H1 (cell line): ENCODE results near the gene PVR. TPM values are rescaled to one million over a fixed set of nuclear protein-coding genes. Genes with fewer than 3 reads are reported as not detected.

Source experiments
- CTCF ChIA-PET: fragments of 300-600 bp; sonication (Branson Sonifier 250); formaldehyde crosslinking; loops from one replicate; lab custom pipeline; 2021; ENCODE audit not compliant: partially characterized antibody; lab: Charles Lee
- POLR2A ChIA-PET: fragments of 300-600 bp; sonication (Branson Sonifier 250); formaldehyde crosslinking; loops from one replicate; lab custom pipeline; 2021; ENCODE audit warnings: inconsistent platforms; ENCODE audit not compliant: partially characterized antibody; lab: Charles Lee
- DNase-seq, 2 experiments: peaks; one replicate each; pipeline versions ENCODE4 v3.0.0 to v3.0.0-alpha.2; 2010 to 2022; ENCODE audit warnings: low spot score in 2 of 2, low read depth in 1 of 2, mixed read lengths in 1 of 2
- FAIRE-seq: peaks from 2 replicates; lab custom pipeline; 2011; peaks lifted over from hg19 to GRCh38; lab: Jason Lieb, UNC
- H2AFZ ChIP-seq: 2 replicates; pipeline ENCODE4 v1.8.1; 2012; ENCODE audit warnings: low read length, inconsistent platforms
- H2AK5ac ChIP-seq: 2 replicates; pipeline ENCODE4 v1.6.1; 2013; ENCODE audit warnings: low read depth, low read length
- H2BK120ac ChIP-seq: replicated peaks from 2 replicates; pipeline ENCODE3; 2013; ENCODE audit warnings: low read depth, low read length, inconsistent platforms
- H2BK12ac ChIP-seq: 2 replicates; pipeline ENCODE4 v1.6.1; 2013; ENCODE audit warnings: low read depth, low read length
- H2BK15ac ChIP-seq: 2 replicates; pipeline ENCODE4 v1.6.1; 2013; ENCODE audit warnings: low read length
- H2BK20ac ChIP-seq: 2 replicates; pipeline ENCODE4 v1.6.1; 2013; ENCODE audit warnings: low read length
- H2BK5ac ChIP-seq: 2 replicates; pipeline ENCODE4 v1.6.1; 2013; ENCODE audit warnings: low read depth, low read length
- H3K14ac ChIP-seq: 2 replicates; pipeline ENCODE4 v1.6.1; 2013; ENCODE audit warnings: inconsistent platforms; ENCODE audit not compliant: insufficient read length
- H3K18ac ChIP-seq: 2 replicates; pipeline ENCODE4 v1.6.1; 2013; ENCODE audit warnings: low read length; ENCODE audit errors: extremely low read depth
- H3K23ac ChIP-seq: 2 replicates; pipeline ENCODE4 v1.6.1; 2013; ENCODE audit warnings: inconsistent platforms; ENCODE audit not compliant: insufficient read length
- H3K23me2 ChIP-seq: 2 replicates; pipeline ENCODE4 v1.6.1; 2013; ENCODE audit warnings: low read depth, low read length
- H3K27ac ChIP-seq: 2 replicates; pipeline ENCODE4 v1.6.1; 2011; ENCODE audit warnings: low read depth, low read length, inconsistent platforms
- H3K27me3 ChIP-seq, 4 experiments: replicated peaks in 1 of 4; 1 replicate in 1 of 4; 2 replicates in 3 of 4; pipeline versions ENCODE4 v1.6.1 to v1.8.1; 2011 to 2013; ENCODE audit warnings: low read length in 3 of 4, mild to moderate bottlenecking in 3 of 4, inconsistent platforms in 2 of 4, mixed read lengths in 2 of 4, moderate library complexity in 1 of 4; ENCODE audit not compliant: control insufficient read depth in 3 of 4, insufficient read depth in 3 of 4; ENCODE audit errors: extremely low read depth in 1 of 4
- H3K36me3 ChIP-seq, 4 experiments: 2 replicates each; pipeline versions ENCODE4 v1.6.1 to v1.8.1; 2011 to 2013; ENCODE audit warnings: mild to moderate bottlenecking in 4 of 4, low read length in 3 of 4, moderate library complexity in 2 of 4, control low read depth in 1 of 4, inconsistent platforms in 1 of 4; ENCODE audit not compliant: insufficient read depth in 4 of 4, control insufficient read depth in 2 of 4
- H3K4ac ChIP-seq: replicated peaks from 2 replicates; pipeline ENCODE3; 2013; ENCODE audit warnings: low read length, low read depth, mixed read lengths, inconsistent platforms; ENCODE audit not compliant: insufficient read length
- H3K4me1 ChIP-seq, 4 experiments: replicated peaks in 1 of 4; 1 replicate in 1 of 4; 2 replicates in 3 of 4; pipeline versions ENCODE4 v1.6.1 to v1.8.1; 2011 to 2013; ENCODE audit warnings: low read length in 3 of 4, inconsistent platforms in 2 of 4, mixed read lengths in 1 of 4; ENCODE audit not compliant: insufficient read depth in 4 of 4, control insufficient read depth in 3 of 4
- H3K4me2 ChIP-seq, 2 experiments: 2 replicates each; pipeline versions ENCODE4 v1.6.1 to v1.8.1; 2011 to 2013; ENCODE audit warnings: low read depth in 2 of 2, low read length in 2 of 2, control low read depth in 1 of 2, inconsistent platforms in 1 of 2, mild to moderate bottlenecking in 1 of 2; ENCODE audit not compliant: insufficient read depth in 1 of 2
- H3K4me3 ChIP-seq, 4 experiments: fragments of 200-600, 300-600 bp in 1 of 4; sonication (generic), shearing (Covaris generic), sonication (Bioruptor Twin) in 1 of 4; 2 replicates each; pipeline versions ENCODE4 v1.5.1 to v1.8.1; 2011 to 2016; ENCODE audit warnings: low read length in 4 of 4, low read depth in 3 of 4, control low read depth in 2 of 4, inconsistent platforms in 2 of 4, mild to moderate bottlenecking in 2 of 4, mixed read lengths in 1 of 4, moderate library complexity in 1 of 4; ENCODE audit not compliant: insufficient read depth in 2 of 4; ENCODE audit errors: extremely low read depth in 1 of 4
- H3K56ac ChIP-seq: replicated peaks from 2 replicates; pipeline ENCODE3; 2013; ENCODE audit warnings: low read depth, mild to moderate bottlenecking, mixed read lengths, low read length, inconsistent platforms; ENCODE audit not compliant: insufficient read length
- H3K79me1 ChIP-seq: 2 replicates; pipeline ENCODE4 v1.6.1; 2013; ENCODE audit warnings: low read depth, low read length, control low read depth
- H3K79me2 ChIP-seq, 2 experiments: 2 replicates each; pipeline versions ENCODE4 v1.6.1 to v1.8.1; 2012 to 2013; ENCODE audit warnings: low read length in 2 of 2, mild to moderate bottlenecking in 2 of 2, inconsistent platforms in 1 of 2; ENCODE audit not compliant: insufficient read depth in 2 of 2, control insufficient read depth in 1 of 2
- H3K9ac ChIP-seq, 4 experiments: replicated peaks in 1 of 4; 1 replicate in 1 of 4; 2 replicates in 3 of 4; pipeline versions ENCODE4 v1.6.1 to v1.8.1; 2011 to 2013; ENCODE audit warnings: low read depth in 3 of 4, low read length in 3 of 4, control low read depth in 2 of 4, mild to moderate bottlenecking in 2 of 4, moderate library complexity in 2 of 4, inconsistent platforms in 1 of 4; ENCODE audit errors: extremely low read depth in 1 of 4
- H3K9me3 ChIP-seq, 2 experiments: 2 replicates each; pipeline versions ENCODE4 v1.6.1 to v1.8.1; 2012 to 2013; ENCODE audit warnings: mild to moderate bottlenecking in 2 of 2, moderate library complexity in 2 of 2, control low read depth in 1 of 2, inconsistent platforms in 1 of 2, low read depth in 1 of 2, low read length in 1 of 2, mixed read lengths in 1 of 2; ENCODE audit not compliant: insufficient read depth in 2 of 2
- H4K20me1 ChIP-seq, 2 experiments: replicated peaks in 1 of 2; 2 replicates each; pipeline versions ENCODE3 to v1.8.1; 2011 to 2013; ENCODE audit warnings: inconsistent platforms in 2 of 2, low read length in 2 of 2, mild to moderate bottlenecking in 1 of 2; ENCODE audit not compliant: insufficient read depth in 2 of 2, control insufficient read depth in 1 of 2
- H4K5ac ChIP-seq: 2 replicates; pipeline ENCODE4 v1.6.1; 2013; ENCODE audit warnings: low read length, low read depth, mixed read lengths, inconsistent platforms; ENCODE audit not compliant: insufficient read length
- H4K8ac ChIP-seq: 2 replicates; pipeline ENCODE4 v1.8.0; 2013; ENCODE audit warnings: mild to moderate bottlenecking, moderate library complexity, low read length, inconsistent platforms; ENCODE audit not compliant: insufficient read depth; ENCODE audit errors: extremely low read depth
- H4K91ac ChIP-seq: replicated peaks from 2 replicates; pipeline ENCODE3; 2013; ENCODE audit warnings: low read length, mixed read lengths, inconsistent platforms; ENCODE audit not compliant: insufficient read length
- CBX5 ChIP-seq: fragments of 300-800, 300-1000 bp; sonication (generic); IDR thresholded peaks from 2 replicates; pipeline ENCODE4 v1.7.1; 2016; ENCODE audit warnings: antibody characterized with exemption, low read length, low read depth
- GTF2F1 ChIP-seq: IDR thresholded peaks from 2 replicates; pipeline ENCODE4 v1.6.1; 2012; ENCODE audit warnings: low read depth, low read length, improper control_type of control experiment, borderline replicate concordance
- SIRT6 ChIP-seq: IDR thresholded peaks from one replicate; pipeline ENCODE4 v1.7.1; 2012; ENCODE audit warnings: low read length, inconsistent platforms
- SRF ChIP-seq: IDR thresholded peaks from 2 replicates; pipeline ENCODE4 v1.6.1; 2011; ENCODE audit warnings: mild to moderate bottlenecking, low read depth, low read length, moderate library complexity
- TEAD4 ChIP-seq: IDR thresholded peaks from 2 replicates; pipeline ENCODE4 v1.6.1; 2012; ENCODE audit warnings: low read depth, low read length, inconsistent platforms, mixed read lengths
- YY1 ChIP-seq: IDR thresholded peaks from 2 replicates; pipeline ENCODE4 v1.6.1; 2011; ENCODE audit warnings: low read depth, mild to moderate bottlenecking, low read length
- WGBS, 2 experiments: shearing (Covaris generic) in 1 of 2; methylation state at CpG; one replicate each; pipeline versions ENCODE4 v1.1.6 to v1.1.7; 2013 to 2015; ENCODE audit warnings: low lambda C conversion rate in 2 of 2, mixed read lengths in 2 of 2, inconsistent platforms in 1 of 2, low coverage in 1 of 2, missing lambda C conversion rate in 1 of 2; ENCODE audit not compliant: insufficient replicate concordance in 2 of 2, insufficient coverage in 1 of 2, insufficient read length in 1 of 2; ENCODE audit errors: extremely low coverage in 1 of 2, missing lambda C conversion rate in 1 of 2; 5-methylcytosine and 5-hydroxymethylcytosine counted together
- polyA plus RNA-seq, 7 experiments: library from polyadenylated mRNA; depleted of rRNA in 3 of 7; stranded (reverse) in 5 of 7; unstranded in 2 of 7; fragments of >200 nt in 5 of 7; fragments of 200-250 nt in 2 of 7; gene quantifications; 1 replicate in 5 of 7; 2 replicates in 1 of 7; 4 replicates in 1 of 7; pipeline versions ENCODE4 v1.2.1 to v1.2.3, GENCODE V29; 2011 to 2013; ENCODE audit warnings: missing spikeins in 2 of 7, mixed read lengths in 2 of 7
- total RNA-seq: library from RNA; stranded (reverse); fragmentation: NEBNext Ultra II Directional; extraction: Animal tissue kit (Norgen Biotek cat#: 25700); gene quantifications from 2 replicates; pipeline ENCODE4 v1.2.1, GENCODE V29; 2021

PVR gene
- total and polyA plus RNA-seq, 2 of the 8 experiments (the other 6 are each of a cell fraction or from before 2014, with no cell fraction given), result 13.3 to 14.8 TPM

DNA sequence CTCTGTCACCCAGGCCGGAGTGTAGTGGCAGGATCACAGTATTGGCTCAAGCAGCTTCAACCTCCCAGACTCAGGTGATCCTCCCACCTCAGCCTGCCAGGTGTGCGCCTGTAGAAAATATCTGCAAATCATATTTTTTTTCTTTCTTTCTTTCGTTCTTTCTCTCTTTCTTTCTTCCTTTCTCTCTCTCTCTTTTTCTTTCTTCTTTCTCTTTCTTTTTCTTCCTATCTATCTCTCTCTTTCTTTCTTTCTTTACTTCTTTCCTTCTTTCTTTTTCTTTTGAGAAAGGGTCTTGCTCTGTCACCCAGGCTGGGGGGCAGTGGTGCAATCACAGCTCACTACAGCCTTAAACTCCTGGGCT, 46.6 kb upstream of the PVR start:
- CTCF ChIA-PET, result interaction anchor here (0.7 to 2.0 kb wide), 8 partner anchors 10 to 888 kb away, joined by 3 to 9 read pairs (median 4); no protein-coding TSS in a partner anchor
- no peak overlapping the region for H3K18ac ChIP-seq
- H3K14ac ChIP-seq, result no peak overlapping the region
- TF ChIP-seq SRF, result no peak
- no peak for TF ChIP-seq YY1
- no peak for TF ChIP-seq SIRT6
- TF ChIP-seq TEAD4, result no peak
- no peak for TF ChIP-seq CBX5
- no peak for TF ChIP-seq GTF2F1

More for the DNA sequence above, 46.6 kb upstream of the PVR start:
- Histone ChIP-seq H3K9ac (no peak overlapping the region), H3K56ac (no peak overlapping the region), H2BK20ac (peak overlapping the region; percentile 61; the same call in 1 of the 2 replicates), H3K4ac (no peak overlapping the region), H4K20me1 (no peaks in the 10 kb centered on the region), H4K8ac (no peak overlapping the region), H3K23me2 (no peaks in the 10 kb centered on the region), H2AK5ac (no peak overlapping the region; the same call in 1 of the 2 replicates), H3K4me2 (no peak overlapping the region), H2BK120ac (no peak overlapping the region), H3K27me3 (no peaks in the 10 kb centered on the region), H4K5ac (no peak overlapping the region), H3K4me3 (no peak overlapping the region), H3K23ac (no peak overlapping the region), H2BK15ac (no peak overlapping the region), H3K79me1 (no peaks in the 10 kb centered on the region), H2AFZ (no peak overlapping the region), H3K27ac (no peak overlapping the region), H3K4me1 (peaks cover 0 to 5% (median 3%) of the 10 kb centered on the region in 4 experiments; a peak in 5 of 7 replicates), H3K79me2 (no peaks in the 10 kb centered on the region), H4K91ac (peak overlapping the region; percentile 77), H2BK12ac (no peak overlapping the region), H2BK5ac (no peak overlapping the region), H3K9me3 (no peaks in the 10 kb centered on the region), H3K36me3 (no peaks in the 10 kb centered on the region)
- POLR2A ChIA-PET, result no interaction called here
- DNase-seq (no peak), FAIRE-seq (no peak)
- 81% methylated on average over 3 of the region's 3 CpGs; no CpG with 5 or more reads in 1 of the 2 experiments for WGBS, 2 experiments
